Epidermal melanocyte (primary cell): ENCODE results near the gene SLC5A7.

ENCODE experiments used
- DNase-seq: peaks from one replicate; pipeline ENCODE4 v3.0.0; 2011; ENCODE audit warnings: low spot score; ENCODE audit not compliant: insufficient read length

SLC5A7 gene

DNA sequence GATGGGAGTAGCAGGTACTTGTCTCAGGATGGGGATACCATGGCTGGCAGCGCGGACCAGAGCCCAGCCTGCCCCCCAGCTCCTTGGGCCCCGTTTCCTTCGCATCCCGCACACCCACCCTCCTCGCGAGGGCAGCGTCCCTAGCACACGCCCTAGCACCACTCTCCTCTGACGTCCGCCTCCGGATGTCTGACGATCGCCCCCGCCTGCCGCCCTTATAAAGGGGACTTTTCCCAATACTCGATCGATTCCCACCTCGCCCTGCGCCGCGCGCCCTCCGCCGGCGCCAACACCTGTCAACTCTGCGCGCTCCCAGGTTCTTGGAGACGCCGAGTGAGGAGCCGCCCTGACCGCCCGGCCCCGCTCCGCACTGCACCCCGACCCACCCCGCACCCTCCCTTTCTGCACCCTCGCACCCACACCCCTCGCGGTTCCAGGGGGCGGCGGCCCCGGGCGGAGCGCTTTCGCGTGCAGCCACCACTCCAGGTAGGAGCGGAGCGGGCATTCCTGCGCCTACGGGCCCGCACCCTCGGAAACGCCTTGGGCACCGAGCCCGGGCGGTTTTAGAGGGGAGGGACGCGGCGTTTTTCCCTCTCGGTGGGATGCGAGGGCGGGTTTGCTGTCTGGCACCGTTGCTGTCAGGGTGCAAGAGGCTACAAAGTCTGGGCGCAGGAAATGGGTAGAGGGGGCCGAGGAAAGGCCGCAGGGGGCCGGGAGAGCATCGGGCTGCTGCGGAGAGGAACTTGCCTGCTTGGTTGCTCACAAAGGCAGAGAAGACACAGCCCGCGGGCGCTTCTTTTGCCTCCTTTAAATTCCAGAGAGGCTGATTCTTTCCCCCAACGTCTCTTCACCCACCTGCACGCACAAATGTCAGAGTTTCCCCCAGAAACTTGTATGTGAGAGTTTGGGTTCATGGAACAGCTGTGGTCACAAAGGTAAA is at the start of gene SLC5A7:
SLC5A7 (plus strand) TSS at position 247 of the 940 bp plus-strand sequence. CDS start 1,632 bp downstream, outside the sequence.
- DNase-seq, result no peak

GRCh38 chr2:107961395-107961794 is 24.9 kb upstream of the SLC5A7 start:
- no peak for DNase-seq

GRCh38 chr2:107964185-107964584 is 22.1 kb upstream of the SLC5A7 start:
- no peak for DNase-seq

GRCh38 chr2:107984707-107985106 is 1.6 kb upstream of the SLC5A7 start:
- DNase-seq, result no peak

DNA sequence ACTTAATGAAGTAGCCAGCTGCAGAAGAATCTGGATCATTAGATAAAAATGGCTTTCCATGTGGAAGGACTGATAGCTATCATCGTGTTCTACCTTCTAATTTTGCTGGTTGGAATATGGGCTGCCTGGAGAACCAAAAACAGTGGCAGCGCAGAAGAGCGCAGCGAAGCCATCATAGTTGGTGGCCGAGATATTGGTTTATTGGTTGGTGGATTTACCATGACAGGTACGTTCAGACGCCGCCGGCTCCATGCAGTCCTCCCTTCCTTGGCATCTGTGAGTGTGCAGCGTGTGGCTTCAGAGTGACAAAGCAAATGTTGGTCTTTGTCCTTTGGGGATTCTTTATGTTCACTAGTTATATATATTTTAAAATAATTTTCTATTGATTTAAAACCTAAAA is 1.8 kb downstream of the SLC5A7 start:
- DNase-seq, result no peak

GRCh38 chr2:107989445-107989844 is 3.1 kb downstream of the SLC5A7 start:
- no peak for DNase-seq

GRCh38 chr2:107990718-107991117 is 4.4 kb downstream of the SLC5A7 start:
- DNase-seq, result no peak

DNA sequence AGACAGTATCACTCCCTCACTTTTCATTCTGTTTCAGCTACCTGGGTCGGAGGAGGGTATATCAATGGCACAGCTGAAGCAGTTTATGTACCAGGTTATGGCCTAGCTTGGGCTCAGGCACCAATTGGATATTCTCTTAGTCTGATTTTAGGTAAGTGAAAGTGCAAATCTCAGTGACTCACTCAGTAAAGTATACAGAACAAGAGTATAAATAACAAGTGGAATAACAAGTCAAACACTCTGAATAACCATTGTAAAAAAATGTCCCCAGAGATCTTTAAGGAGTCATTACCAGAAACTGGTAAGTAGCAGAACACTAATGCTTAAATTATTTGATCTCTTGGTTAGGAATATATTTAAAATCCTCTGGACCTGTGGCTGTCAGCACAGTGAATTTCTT is 5.7 kb downstream of the SLC5A7 start:
- DNase-seq, result no peak

- no peak for DNase-seq
Observed at GRCh38 chr2:107999158-107999557, 12.8 kb downstream of the SLC5A7 start.

DNA sequence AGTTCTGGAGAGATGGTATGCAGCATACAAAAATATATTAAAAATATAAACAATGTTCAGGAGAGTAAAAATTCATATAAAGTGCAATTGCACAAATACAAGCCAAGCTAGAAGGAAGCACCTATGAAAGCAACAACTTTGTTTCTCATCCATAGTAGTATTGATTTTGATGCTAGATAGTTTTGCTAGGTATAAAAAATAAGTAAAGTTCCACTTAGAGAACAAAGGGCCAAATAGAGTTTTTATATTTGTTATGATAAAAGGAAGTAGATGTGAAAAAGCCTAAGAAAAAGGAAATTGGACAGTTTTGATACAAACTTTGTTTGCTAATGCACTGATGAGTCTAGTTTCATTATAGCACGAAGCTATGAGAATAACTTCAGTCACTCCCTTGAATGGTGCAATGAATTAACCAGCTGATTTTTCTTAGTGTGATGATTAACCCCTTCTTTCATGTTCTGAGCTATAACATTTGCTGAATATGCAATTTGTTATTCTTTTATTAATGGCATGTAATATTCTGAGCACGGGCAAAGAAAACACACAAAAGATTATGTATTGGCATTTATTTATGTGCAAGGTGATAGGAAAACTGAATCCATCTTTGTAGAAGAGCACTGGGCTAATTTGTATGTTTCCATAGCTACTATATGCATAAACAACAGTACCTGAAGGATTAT is 24.7 kb downstream of the SLC5A7 start:
- no peak for DNase-seq

GRCh38 chr2:108013305-108013704 is 27.0 kb downstream of the SLC5A7 start:
- DNase-seq, result no peak

GRCh38 chr2:108022628-108023027 is 36.3 kb downstream of the SLC5A7 start:
- DNase-seq, result no peak

DNA sequence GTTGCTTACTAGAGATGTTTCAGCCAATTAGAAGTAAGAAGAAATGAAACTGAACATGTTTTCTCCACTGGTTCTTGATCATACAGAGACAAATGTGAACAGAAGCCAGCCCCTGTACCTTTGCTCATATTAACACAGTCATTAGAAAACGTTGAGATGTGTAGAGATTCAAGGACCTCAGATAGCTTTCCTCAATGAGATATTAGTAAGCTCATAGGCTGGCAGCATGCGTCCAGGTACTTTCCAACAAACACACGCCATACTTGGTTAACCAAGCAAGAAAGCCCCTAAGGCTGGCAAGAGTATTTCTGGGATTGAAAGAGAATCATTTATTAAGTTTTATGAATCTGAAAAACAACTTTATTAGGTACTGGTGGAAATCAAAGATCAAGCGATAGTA is 37.5 kb downstream of the SLC5A7 start:
- no peak for DNase-seq

DNA sequence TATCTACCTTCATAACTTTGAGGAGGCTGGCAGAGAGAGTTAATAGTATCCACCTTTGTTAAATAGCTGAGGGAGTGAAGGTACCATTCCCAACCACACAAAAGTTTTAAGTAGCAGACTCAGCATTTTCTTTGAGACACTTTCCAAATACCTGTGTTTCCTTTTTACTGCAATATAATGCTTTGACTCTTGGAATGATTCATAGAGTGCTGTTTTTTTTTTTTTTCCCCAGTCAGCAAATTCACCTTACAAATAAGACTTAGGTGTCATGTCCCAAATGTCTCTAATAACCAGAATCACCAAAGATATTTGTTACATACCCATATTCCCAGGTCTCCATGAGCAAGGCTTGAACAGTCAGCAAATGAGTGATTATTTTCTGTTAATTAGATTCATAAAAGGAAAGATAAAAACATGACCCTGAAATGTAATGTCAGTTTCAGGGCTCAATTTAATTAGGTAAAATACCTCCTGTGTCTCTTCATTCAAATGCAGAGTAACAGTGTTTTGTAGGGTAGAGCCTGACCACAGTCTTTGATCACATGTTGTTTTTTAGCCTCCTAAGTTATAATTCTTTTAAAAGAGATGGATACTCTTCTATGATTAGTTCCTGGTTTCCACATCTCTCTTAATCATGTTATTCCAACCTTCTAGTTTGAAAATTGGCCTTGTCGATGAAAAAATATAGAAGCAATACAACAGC is 39.9 kb downstream of the SLC5A7 start:
- DNase-seq, result no peak

- DNase-seq, result no peak
Observed at GRCh38 chr2:108029496-108029895, 43.2 kb downstream of the SLC5A7 start.

- DNase-seq, result no peak
Observed at GRCh38 chr2:108029912-108030311, 43.6 kb downstream of the SLC5A7 start.

DNA sequence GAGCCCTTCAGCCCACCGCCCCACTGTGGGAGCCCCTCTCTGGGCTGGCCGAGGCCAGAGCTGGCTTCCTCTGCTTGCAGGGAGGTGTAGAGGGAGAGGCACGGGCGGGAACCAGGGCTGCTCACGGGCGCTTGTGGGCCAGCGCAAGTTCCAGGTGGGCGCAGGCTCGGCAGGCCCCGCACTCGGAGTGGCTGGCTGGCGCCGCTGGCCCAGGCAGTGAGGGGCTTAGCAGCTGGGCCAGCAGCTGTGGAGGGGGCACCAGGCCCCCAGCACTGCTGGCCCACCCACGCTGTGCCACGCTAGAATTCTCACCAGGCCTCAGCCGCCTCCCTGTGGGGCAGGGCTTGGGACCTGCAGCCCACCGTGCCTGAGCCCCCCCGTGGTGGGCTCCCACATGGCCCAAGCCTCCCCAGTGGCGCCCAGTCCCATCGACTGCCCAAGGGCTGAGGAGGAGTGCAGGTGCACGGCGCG is 45.2 kb downstream of the SLC5A7 start:
- DNase-seq, result no peak

DNA sequence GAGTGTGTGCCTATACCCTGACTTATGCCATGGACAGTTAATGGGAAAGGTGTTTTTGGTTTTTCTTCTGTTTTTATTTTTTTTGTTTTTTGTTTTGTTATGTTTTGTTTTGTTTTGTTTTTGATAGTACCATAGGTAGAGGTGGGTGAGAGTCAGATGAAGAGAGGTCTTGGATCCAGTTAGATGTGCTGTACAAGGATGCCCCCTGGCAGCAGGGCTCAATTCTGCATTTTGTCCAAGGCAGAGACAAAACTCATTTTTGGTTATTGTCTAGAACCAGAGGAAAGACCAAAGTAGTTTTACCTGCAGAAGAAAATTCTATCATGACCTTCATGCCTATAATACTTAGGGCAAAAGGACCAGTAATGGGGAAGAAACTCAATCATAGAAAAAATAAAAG is 48.5 kb downstream of the SLC5A7 start:
- no peak for DNase-seq

GRCh38 chr2:108048752-108049151 is 62.4 kb downstream of the SLC5A7 start:
- DNase-seq, result no peak

DNA sequence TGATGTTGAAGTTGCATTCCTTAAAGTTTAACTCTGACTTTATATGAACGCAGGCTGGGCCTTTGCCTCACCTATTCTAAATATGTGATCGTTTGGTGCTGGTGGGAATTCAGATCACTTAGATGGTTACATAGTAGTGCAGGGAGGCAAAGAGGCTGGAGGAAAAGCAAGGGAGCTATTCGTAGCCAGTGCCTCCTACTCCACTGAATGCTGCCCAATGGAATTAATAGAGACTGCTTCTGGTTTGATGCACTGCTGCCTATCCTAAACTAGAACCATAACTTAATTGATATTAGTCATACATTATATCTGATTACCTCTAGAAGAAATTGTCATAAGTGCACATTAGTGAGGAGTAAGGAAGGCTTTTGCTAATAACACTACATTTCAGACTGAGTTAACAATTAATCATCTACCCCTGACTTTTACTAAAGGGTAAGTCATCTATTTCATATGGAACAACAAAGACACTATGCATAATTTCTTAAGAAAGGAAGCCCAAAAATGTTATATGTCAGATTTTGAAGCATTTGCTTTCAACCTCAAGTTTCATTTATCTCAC is 72.3 kb downstream of the SLC5A7 start:
- no peak for DNase-seq

DNA sequence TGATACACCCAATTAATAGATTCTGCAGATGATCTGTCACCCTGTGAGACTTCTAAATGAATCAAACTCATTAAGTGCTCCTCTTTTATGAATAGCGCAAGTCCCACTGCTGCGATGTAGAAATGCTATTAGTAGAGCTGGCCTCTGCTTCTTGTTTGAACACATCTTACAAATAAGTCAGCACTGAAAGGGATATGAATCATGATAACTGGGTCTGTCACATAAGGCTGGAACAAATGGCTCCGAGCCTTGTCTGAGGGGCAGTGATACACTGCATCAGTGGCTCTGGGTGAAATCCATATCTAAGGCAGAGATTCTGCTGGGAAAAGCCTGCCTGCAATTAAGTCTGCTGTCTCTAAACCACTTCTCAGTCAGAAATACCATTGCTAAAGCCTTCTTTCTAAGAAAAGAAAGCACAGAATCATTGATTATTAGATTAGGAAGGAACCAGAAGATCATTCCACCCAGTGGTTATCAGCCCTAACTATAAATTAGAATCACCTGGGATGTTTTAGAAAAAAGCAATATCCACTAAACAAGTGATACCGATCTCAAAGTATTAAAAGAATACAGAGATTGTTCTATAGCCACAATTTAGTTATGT is 75.2 kb downstream of the SLC5A7 start:
- DNase-seq, result no peak
